Neuronal stem cell (in vitro differentiated cells): Measurements from ENCODE around the gene CMTM6.
"Not testable (repeated sequence)": the region's sequence is repeated elsewhere in the genome, so short reads cannot be mapped to it uniquely, and the experiment has no call there.

ENCODE experiments used
- DNase-seq: peaks from one replicate; pipeline ENCODE4 v3.0.0-alpha.2; 2013; ENCODE audit warnings: low spot score
- H2AFZ ChIP-seq: one replicate; pipeline ENCODE4 v1.6.1; 2013; ENCODE audit warnings: mild to moderate bottlenecking, low read length, inconsistent platforms
- H2AK5ac ChIP-seq: 2 replicates; pipeline ENCODE4 v1.6.1; 2013; ENCODE audit warnings: low read depth, mild to moderate bottlenecking, inconsistent platforms, low read length, moderate library complexity, mixed read lengths
- H2BK120ac ChIP-seq: 2 replicates; pipeline ENCODE4 v1.6.1; 2013; ENCODE audit warnings: low read depth, mild to moderate bottlenecking, inconsistent platforms, low read length, moderate library complexity, mixed read lengths
- H2BK12ac ChIP-seq: one replicate; pipeline ENCODE4 v1.6.1; 2013; ENCODE audit warnings: low read length, inconsistent platforms
- H2BK15ac ChIP-seq: 2 replicates; pipeline ENCODE4 v1.6.1; 2013; ENCODE audit warnings: mild to moderate bottlenecking, low read length, inconsistent platforms, mixed read lengths
- H2BK5ac ChIP-seq: one replicate; pipeline ENCODE4 v1.6.1; 2013; ENCODE audit warnings: inconsistent platforms, mild to moderate bottlenecking, low read length, moderate library complexity
- H3K14ac ChIP-seq: one replicate; pipeline ENCODE4 v1.6.1; 2013; ENCODE audit warnings: low read length, inconsistent platforms
- H3K18ac ChIP-seq: 2 replicates; pipeline ENCODE4 v1.6.1; 2013; ENCODE audit warnings: low read length, inconsistent platforms
- H3K23ac ChIP-seq: 2 replicates; pipeline ENCODE4 v1.6.1; 2013; ENCODE audit warnings: low read depth, mild to moderate bottlenecking, mixed read lengths, low read length, inconsistent platforms; ENCODE audit not compliant: poor library complexity
- H3K27ac ChIP-seq: replicated peaks from 3 replicates; pipeline ENCODE4 v1.5.1; 2013; ENCODE audit warnings: low read length, inconsistent platforms
- H3K27me3 ChIP-seq, 3 experiments: 2 replicates each; pipeline ENCODE4 v1.6.1; 2013; ENCODE audit warnings: low read length in 3 of 3, mild to moderate bottlenecking in 2 of 3, inconsistent platforms in 1 of 3, low read depth in 1 of 3, mixed read lengths in 1 of 3, moderate library complexity in 1 of 3; ENCODE audit not compliant: control insufficient read depth in 3 of 3, insufficient read depth in 3 of 3
- H3K36me3 ChIP-seq, 2 donors: replicated peaks in 1 of 2; 2 replicates each; pipeline ENCODE4 v1.6.1; 2013; ENCODE audit warnings: low read length in 2 of 2; ENCODE audit not compliant: control insufficient read depth in 2 of 2, insufficient read depth in 2 of 2
- H3K4ac ChIP-seq: 2 replicates; pipeline ENCODE4 v1.6.1; 2013; ENCODE audit warnings: inconsistent platforms, mild to moderate bottlenecking, low read length, moderate library complexity
- H3K4me1 ChIP-seq, 2 donors: 1 replicate in 1 of 2; 2 replicates in 1 of 2; pipeline ENCODE4 v1.6.1; 2013; ENCODE audit warnings: low read length in 2 of 2, low read depth in 1 of 2; ENCODE audit not compliant: control insufficient read depth in 2 of 2, insufficient read depth in 1 of 2
- H3K4me2 ChIP-seq: one replicate; pipeline ENCODE4 v1.6.1; 2013; ENCODE audit warnings: mild to moderate bottlenecking, low read length, inconsistent platforms; ENCODE audit not compliant: insufficient read depth, poor library complexity, severe bottlenecking
- H3K4me3 ChIP-seq, 2 donors: 2 replicates each; pipeline ENCODE4 v1.5.1; 2013; ENCODE audit warnings: low read length in 2 of 2, mild to moderate bottlenecking in 2 of 2, inconsistent platforms in 1 of 2, moderate library complexity in 1 of 2
- H3K79me1 ChIP-seq: one replicate; pipeline ENCODE4 v1.6.1; 2013; ENCODE audit warnings: low read depth, mild to moderate bottlenecking, inconsistent platforms, low read length, moderate library complexity
- H3K9ac ChIP-seq: one replicate; pipeline ENCODE4 v1.6.1; 2013; ENCODE audit warnings: mild to moderate bottlenecking, low read depth, low read length, inconsistent platforms; ENCODE audit not compliant: poor library complexity
- H3K9me3 ChIP-seq, 2 donors: replicated peaks in 1 of 2; 2 replicates each; pipeline versions ENCODE3 to v1.6.1; 2013; ENCODE audit warnings: low read length in 2 of 2, mild to moderate bottlenecking in 2 of 2, inconsistent platforms in 1 of 2, low read depth in 1 of 2, mixed read lengths in 1 of 2, moderate library complexity in 1 of 2; ENCODE audit not compliant: control insufficient read depth in 2 of 2, insufficient read depth in 1 of 2
- H4K8ac ChIP-seq: one replicate; pipeline ENCODE4 v1.6.1; 2013; ENCODE audit warnings: low read depth, mild to moderate bottlenecking, inconsistent platforms, low read length, moderate library complexity
- H4K91ac ChIP-seq: one replicate; pipeline ENCODE4 v1.6.1; 2013; ENCODE audit warnings: low read length, low read depth, mild to moderate bottlenecking, inconsistent platforms; ENCODE audit not compliant: poor library complexity
- WGBS, 2 donors: extraction: QIAGEN DNeasy Blood & Tissue Kit; methylation state at CpG; one replicate each; pipeline ENCODE4 v1.1.7; 2013; ENCODE audit warnings: missing lambda C conversion rate in 2 of 2, mixed read lengths in 1 of 2; ENCODE audit not compliant: insufficient read length in 2 of 2, insufficient replicate concordance in 1 of 2; ENCODE audit errors: extremely low coverage in 2 of 2; 5-methylcytosine and 5-hydroxymethylcytosine counted together

CMTM6 gene

DNA sequence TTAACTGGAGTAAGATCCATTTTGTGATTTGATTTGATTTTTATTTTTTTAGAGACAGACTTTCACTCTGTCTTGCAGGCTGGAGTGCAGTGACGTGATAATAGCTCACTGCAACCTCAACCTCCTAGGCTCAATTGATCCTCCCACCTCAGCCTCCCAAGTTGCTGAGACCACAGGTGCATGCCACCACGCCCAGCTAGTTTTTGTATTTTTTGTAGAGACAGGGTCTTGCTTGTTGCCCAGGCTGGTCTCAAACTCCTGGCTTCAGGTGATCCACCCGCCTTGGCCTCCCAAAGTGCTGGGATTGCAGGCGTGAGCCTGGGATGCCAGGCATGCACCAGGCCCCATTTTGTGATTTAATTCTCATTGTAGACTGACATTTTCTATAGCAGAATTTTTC lies 63.2 kb downstream of the CMTM6 start:
- not testable (repeated sequence) for H2BK5ac ChIP-seq, H3K14ac ChIP-seq, H2BK15ac ChIP-seq, H2AFZ ChIP-seq, H3K9ac ChIP-seq, H3K27me3 ChIP-seq, H3K4me1 ChIP-seq, H4K8ac ChIP-seq, H3K4me3 ChIP-seq, H4K91ac ChIP-seq, H3K79me1 ChIP-seq, H3K4me2 ChIP-seq, H3K23ac ChIP-seq, H3K18ac ChIP-seq, H2BK120ac ChIP-seq, H3K27ac ChIP-seq, H2BK12ac ChIP-seq, DNase-seq, H3K4ac ChIP-seq, H2AK5ac ChIP-seq
- H3K36me3 ChIP-seq: peaks cover 0 to 27% of the 10 kb centered on the region in 2 donors
- no CpG with 5 or more reads among the region's 4 CpGs for WGBS, 2 donors
- peaks cover 0 to 11% of the 10 kb centered on the region in 2 donors for H3K9me3 ChIP-seq

DNA sequence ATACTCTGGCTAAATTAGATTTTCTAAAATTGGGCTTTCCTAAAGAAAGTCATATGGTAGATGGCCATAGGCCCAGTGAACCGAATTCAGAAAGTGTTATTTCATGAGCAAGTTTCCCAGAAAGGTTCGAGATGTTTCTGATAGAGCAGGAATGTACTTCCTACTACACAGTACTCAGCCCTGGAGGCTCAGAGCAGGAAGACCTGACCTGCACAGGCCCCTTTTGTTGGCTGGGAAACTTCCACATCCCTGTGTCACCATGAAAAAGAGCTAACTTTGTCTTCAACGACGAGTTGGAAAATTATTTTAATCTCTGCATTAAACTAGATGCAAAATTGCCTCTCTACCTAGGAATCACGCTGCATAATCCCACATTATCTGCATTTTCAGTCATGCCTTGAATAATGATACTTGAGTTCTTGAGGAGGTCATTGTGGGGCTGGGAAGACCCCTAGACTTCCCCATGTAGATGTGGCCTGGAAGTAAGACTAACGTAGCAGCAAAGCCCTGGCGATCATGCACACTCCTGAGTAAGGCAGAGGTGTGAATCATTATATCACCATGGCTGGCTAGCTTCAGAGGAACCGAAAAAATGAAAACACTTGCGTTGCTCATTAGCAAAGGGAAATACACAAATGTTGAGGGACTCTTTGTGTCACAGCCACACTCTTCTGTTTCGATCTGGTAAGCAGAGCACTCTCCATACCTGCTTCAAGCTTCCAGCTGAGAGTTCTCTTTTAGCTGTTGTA lies 63.9 kb downstream of the CMTM6 start:
- Histone ChIP-seq H3K23ac (no peak overlapping the region), H3K79me1 (no peaks in the 10 kb centered on the region), H2BK15ac (no peak overlapping the region), H3K27me3 (no peaks in the 10 kb centered on the region), H3K4me3 (no peak overlapping the region), H3K4me1 (peaks cover 0 to 2% of the 10 kb centered on the region in 2 donors), H3K14ac (no peak overlapping the region), H4K8ac (no peak overlapping the region), H3K4me2 (no peak overlapping the region), H3K36me3 (peaks cover 0 to 21% of the 10 kb centered on the region in 2 donors), H2BK12ac (no peak overlapping the region), H3K9ac (no peak overlapping the region), H3K18ac (no peak overlapping the region), H4K91ac (no peak overlapping the region), H3K27ac (no peak overlapping the region), H2BK5ac (no peak overlapping the region), H3K9me3 (peaks cover 0 to 6% of the 10 kb centered on the region in 2 donors), H2AK5ac (no peak overlapping the region), H3K4ac (no peak overlapping the region), H2BK120ac (no peak overlapping the region), H2AFZ (no peak overlapping the region)
- WGBS, 2 donors: no CpG with 5 or more reads among the region's 10 CpGs
- DNase-seq: no peak

DNA sequence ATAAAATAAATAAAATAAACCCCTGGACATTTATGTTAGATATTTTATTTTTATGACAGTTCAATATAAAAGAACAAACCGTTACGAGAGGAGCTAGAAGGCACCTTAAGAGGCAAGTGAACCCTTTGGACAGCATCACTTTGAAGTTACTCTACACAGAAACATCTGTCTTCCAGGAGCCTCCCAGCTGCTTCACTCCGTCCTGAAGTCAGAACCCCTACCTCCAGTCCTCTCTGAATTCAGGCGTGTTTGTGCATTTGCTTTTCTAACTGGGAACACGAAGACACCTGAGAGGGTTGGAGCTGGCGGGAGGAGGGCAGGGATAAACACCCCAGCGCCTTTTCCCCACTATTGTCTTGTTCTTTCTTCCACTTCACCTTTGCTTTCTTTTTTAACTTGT lies 64.8 kb downstream of the CMTM6 start:
- peaks cover 0 to 12% of the 10 kb centered on the region in 2 donors for H3K36me3 ChIP-seq
- no peak overlapping the region for H3K4me3 ChIP-seq
- H4K91ac ChIP-seq: no peak overlapping the region
- no peak overlapping the region for H2BK120ac ChIP-seq
- DNase-seq: no peak
- H3K79me1 ChIP-seq: no peaks in the 10 kb centered on the region
- WGBS, 2 donors: no CpG with 5 or more reads among the region's 7 CpGs
- no peak overlapping the region for H3K23ac ChIP-seq
- H2BK5ac ChIP-seq: no peak overlapping the region
- H2BK15ac ChIP-seq: no peak overlapping the region
- H3K4me1 ChIP-seq: peaks cover 0 to 2% of the 10 kb centered on the region in 2 donors
- H2AFZ ChIP-seq: no peak overlapping the region
- no peak overlapping the region for H3K4ac ChIP-seq
- no peak overlapping the region for H4K8ac ChIP-seq
- no peaks in the 10 kb centered on the region for H3K9me3 ChIP-seq
- H2BK12ac ChIP-seq: no peak overlapping the region
- H3K27ac ChIP-seq: no peak overlapping the region
- no peak overlapping the region for H3K18ac ChIP-seq
- no peak overlapping the region for H3K4me2 ChIP-seq
- no peaks in the 10 kb centered on the region for H3K27me3 ChIP-seq
- H3K9ac ChIP-seq: no peak overlapping the region
- H3K14ac ChIP-seq: no peak overlapping the region
- no peak overlapping the region for H2AK5ac ChIP-seq

DNA sequence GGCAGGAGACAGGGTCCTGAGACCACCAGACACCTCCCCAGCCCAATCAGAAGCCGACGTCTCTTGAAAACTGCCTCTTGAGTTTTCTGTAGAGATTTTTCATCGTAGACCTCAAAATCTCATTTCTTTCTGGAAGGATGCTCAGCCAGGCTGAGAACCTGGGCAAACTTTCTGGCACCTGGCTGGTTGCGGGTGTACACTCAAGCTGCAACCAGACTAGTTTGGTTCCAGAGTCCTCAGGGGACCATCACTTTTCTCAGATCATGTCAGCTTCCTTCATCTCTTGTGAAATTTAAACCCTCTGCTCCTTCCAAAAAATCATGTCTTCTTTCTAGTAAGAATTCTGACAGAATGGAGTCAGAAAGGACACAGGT lies 65.8 kb downstream of the CMTM6 start:
- H3K23ac ChIP-seq: no peak overlapping the region
- H2AK5ac ChIP-seq: no peak overlapping the region
- no peak overlapping the region for H2AFZ ChIP-seq
- H4K8ac ChIP-seq: no peak overlapping the region
- H3K27ac ChIP-seq: no peak overlapping the region
- peaks cover 0 to 4% of the 10 kb centered on the region in 2 donors for H3K36me3 ChIP-seq
- H3K9ac ChIP-seq: no peak overlapping the region
- H3K4me3 ChIP-seq: no peak overlapping the region
- DNase-seq: no peak
- no peak overlapping the region for H3K4me2 ChIP-seq
- H4K91ac ChIP-seq: no peak overlapping the region
- H3K4ac ChIP-seq: no peak overlapping the region
- no peak overlapping the region for H2BK120ac ChIP-seq
- no peaks in the 10 kb centered on the region for H3K79me1 ChIP-seq
- WGBS, 2 donors: no CpG with 5 or more reads among the region's 4 CpGs
- H3K27me3 ChIP-seq: no peaks in the 10 kb centered on the region
- H3K18ac ChIP-seq: no peak overlapping the region
- H3K4me1 ChIP-seq: peaks cover 0 to 2% of the 10 kb centered on the region in 2 donors
- H3K14ac ChIP-seq: no peak overlapping the region
- no peaks in the 10 kb centered on the region for H3K9me3 ChIP-seq
- H2BK15ac ChIP-seq: no peak overlapping the region
- H2BK12ac ChIP-seq: no peak overlapping the region
- no peak overlapping the region for H2BK5ac ChIP-seq
